ENCODE data around the gene SORBS1.

SORBS1 gene

GRCh38 chr10:95403700-95404461 lies 157.3 kb downstream of the SORBS1 start (continued):
- TF ChIP-seq PRDM10 (tag by site-specific recombination; IDR thresholded peaks at IDR 0.05) (no peak), ZNF621 (tag by site-specific recombination; IDR thresholded peaks at IDR 0.05) (no peak), ZNF121 (tag by site-specific recombination; IDR thresholded peaks at IDR 0.05) (no peak), ZBTB11 (tag by site-specific recombination; conservative IDR thresholded peaks at IDR 0.05; ENCODE audit: low read depth) (no peak), ZNF558 (tag by site-specific recombination; IDR thresholded peaks at IDR 0.05) (no peak), ZXDB (tag by site-specific recombination; IDR thresholded peaks at IDR 0.05) (no peak), ZNF416 (tag by site-specific recombination; IDR thresholded peaks at IDR 0.05) (no peak), ZNF626 (tag by site-specific recombination; IDR thresholded peaks at IDR 0.05) (no peak)

- no peaks in the 10 kb centered on the region for H3K9me3 ChIP-seq (ENCODE audit: control insufficient read depth, insufficient read depth, low read depth, low read length)
- no peaks in the 10 kb centered on the region for H3K4me1 ChIP-seq (ENCODE audit: control insufficient read depth, insufficient read depth, low read length)
- CTCF ChIA-PET = interaction anchor here (5.7 kb wide), 1 partner anchor 28 kb away, joined by 42 read pairs; no protein-coding TSS in a partner anchor
- H3K27ac ChIP-seq (ENCODE audit: extremely low read depth, low read depth, low read length) = no peak overlapping the region
- H3K36me3 ChIP-seq (ENCODE audit: control insufficient read depth in 2 of 2, insufficient read depth in 1 of 2, low read length in 2 of 2) = no peaks in the 10 kb centered on the region
- POLR2A ChIA-PET = no interaction called here
- H3K4me3 ChIP-seq (ENCODE audit: low read depth, low read length) = no peak overlapping the region
- TF ChIP-seq GLIS2 (tag by site-specific recombination; IDR thresholded peaks at IDR 0.05) = no peak
- no peak for TF ChIP-seq ZNF560 (tag by site-specific recombination; IDR thresholded peaks at IDR 0.05; ENCODE audit: borderline replicate concordance)
- TF ChIP-seq ZBTB10 (tag by site-specific recombination; IDR thresholded peaks at IDR 0.05) = no peak
- TF ChIP-seq ZNF621 (tag by site-specific recombination; IDR thresholded peaks at IDR 0.05) = no peak
- TF ChIP-seq ZNF843 (tag by site-specific recombination; IDR thresholded peaks at IDR 0.05) = no peak
- TF ChIP-seq ZNF677 (tag by site-specific recombination; IDR thresholded peaks at IDR 0.05) = no peak
- no peak for TF ChIP-seq ZNF202 (tag by site-specific recombination; IDR thresholded peaks at IDR 0.05; ENCODE audit: borderline replicate concordance)
- no peak for TF ChIP-seq ZXDB (tag by site-specific recombination; IDR thresholded peaks at IDR 0.05)
- TF ChIP-seq ZFHX2 (tag by site-specific recombination; conservative IDR thresholded peaks at IDR 0.05) = no peak
- no peak for TF ChIP-seq ZNF426 (tag by site-specific recombination; IDR thresholded peaks at IDR 0.05)
- TF ChIP-seq ZNF174 (tag by site-specific recombination; IDR thresholded peaks at IDR 0.05) = no peak
- TF ChIP-seq ZNF791 (tag by site-specific recombination; IDR thresholded peaks at IDR 0.05) = no peak
- no peak for TF ChIP-seq ZNF362 (tag by site-specific recombination; IDR thresholded peaks at IDR 0.05)
- no peak for TF ChIP-seq INSM2 (tag by site-specific recombination; IDR thresholded peaks at IDR 0.05)
These were observed 159.3 kb downstream of the SORBS1 start for GRCh38 chr10:95401704-95402469.

All from HEK293 (cell line).